ENCODE data around the gene ANXA1.

ANXA1 gene, protein sequence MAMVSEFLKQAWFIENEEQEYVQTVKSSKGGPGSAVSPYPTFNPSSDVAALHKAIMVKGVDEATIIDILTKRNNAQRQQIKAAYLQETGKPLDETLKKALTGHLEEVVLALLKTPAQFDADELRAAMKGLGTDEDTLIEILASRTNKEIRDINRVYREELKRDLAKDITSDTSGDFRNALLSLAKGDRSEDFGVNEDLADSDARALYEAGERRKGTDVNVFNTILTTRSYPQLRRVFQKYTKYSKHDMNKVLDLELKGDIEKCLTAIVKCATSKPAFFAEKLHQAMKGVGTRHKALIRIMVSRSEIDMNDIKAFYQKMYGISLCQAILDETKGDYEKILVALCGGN
- total RNA-seq = 380 to 1,321 (median 654) reads per million in 4 experiments

DNA sequence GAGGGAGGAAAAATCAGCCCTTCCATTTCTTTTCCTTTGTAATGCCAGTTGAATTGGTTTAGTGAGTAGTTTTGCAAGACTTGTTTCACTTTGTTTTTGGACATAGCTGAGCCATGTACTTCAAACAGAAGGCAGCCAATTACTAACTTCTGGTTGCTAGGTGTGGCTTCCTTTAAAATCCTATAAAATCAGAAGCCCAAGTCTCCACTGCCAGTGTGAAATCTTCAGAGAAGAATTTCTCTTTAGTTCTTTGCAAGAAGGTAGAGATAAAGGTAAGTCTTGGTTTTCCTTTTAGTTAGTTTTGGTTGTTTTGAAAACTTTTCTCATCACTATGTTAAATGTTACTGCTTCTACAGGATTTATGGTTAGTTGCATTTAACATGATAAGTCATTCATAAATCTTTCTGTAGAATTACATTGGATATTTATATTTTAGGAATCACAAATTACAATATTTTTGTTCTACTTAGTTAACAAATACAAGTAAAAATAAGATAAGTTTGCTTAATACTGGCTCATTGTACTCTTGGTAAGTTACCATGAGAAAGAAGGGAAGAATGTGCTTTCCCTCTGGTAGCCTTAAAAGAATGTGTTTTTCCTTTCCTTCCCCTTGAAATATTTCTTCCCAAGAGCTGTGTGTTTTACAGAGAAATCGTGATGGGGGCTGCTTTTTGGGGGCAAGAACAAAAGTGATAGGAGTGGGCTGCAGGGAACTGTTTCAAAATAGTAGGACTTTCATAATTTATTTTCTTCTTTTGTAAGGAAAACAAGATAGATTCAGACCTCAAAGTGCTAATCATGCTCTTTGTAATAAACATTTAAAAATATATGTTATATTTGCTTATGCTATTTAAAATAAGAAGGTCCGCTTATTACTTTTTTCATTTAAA is at the start of gene ANXA1:
Gene ANXA1 (plus strand): TSS at position 213 of the 890 bp plus-strand sequence. CDS start 6,671 bp downstream, outside the sequence.
- DNase-seq = no peak

DNA sequence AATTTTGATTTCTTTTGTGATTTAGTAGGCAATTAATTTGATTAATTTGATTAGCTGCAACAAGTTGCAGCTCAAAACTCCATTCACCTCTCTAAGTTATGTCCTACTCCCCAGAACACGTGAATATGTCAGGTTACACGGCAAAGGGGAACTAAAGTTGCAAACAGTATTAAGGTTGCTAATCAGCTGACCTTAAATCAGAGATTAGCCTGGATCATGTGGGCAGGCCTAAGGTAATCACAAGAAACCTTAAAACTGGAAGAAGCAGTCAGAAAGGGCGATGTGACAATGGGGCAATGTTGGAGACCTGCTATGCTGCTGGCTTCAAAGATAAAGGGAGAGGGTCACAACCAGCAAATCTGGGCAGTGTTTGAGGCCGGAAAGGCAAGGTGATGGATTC is 47.3 kb upstream of the ANXA1 start:
- DNase-seq = no peak

DNA sequence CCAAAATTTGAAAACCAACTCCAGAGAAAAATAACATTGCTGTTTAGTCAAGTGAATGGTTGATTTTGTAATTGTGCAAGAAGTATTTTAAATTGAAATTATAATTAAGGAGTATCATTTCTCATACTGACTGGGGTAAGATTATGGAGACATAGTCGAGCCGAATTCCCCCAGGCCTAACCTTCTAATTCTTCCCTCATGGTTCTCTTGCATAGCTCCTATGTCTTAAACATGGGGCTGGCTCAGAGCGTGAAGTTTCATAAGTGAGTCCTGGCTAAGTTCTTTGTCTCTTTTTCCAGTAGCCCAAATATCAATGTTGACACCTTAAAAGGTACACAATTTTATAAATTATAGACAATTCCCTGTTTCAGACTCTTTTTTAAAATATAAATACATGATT is 46.7 kb upstream of the ANXA1 start:
- DNase-seq = no peak

DNA sequence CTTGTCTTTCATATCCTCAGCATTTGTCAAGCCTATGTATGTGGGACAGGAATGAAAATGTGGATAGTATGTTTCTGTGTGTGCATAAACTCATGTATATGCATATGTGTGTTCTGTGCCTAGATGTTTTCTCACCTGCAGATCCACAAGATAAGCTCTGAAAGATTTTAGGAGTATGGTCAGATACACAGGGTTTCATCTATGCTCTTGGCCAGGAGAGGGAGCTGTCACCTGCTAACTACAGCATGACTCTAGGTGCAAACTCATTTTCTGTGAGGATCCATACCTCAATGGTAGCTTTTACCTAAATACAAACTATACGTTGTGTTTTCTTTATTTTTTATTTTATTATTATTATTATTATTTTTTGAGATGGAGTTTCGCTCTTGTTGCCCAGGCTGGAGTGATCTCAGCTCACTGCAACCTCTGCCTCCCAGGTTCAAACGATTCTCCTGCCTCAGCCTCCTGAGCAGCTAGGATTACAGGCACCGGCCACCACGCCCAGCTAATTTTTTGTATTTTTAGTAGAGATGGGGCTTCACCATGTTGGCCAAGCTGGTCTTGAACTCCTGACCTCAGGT is 44.1 kb upstream of the ANXA1 start:
- peak; percentile 33 for DNase-seq

DNA sequence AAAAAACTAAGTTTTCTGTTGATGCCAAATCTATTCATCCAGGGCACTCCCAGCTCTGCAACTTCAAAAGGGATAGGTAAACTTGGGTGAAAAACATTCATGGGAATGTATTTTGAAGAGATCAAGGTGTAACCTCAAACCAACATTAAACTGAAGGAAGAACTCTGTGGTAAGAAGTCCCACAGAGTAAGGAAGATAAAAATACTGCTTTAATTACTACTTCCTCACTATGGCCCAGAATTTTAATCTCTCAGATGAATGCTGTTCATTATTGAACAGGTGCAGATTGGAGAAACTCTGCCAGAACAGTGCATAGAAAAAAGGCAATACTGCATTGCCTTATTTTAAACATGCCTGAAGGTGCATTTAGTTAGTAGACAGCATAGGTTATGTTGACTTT is 37.6 kb upstream of the ANXA1 start:
- DNase-seq = no peak

DNA sequence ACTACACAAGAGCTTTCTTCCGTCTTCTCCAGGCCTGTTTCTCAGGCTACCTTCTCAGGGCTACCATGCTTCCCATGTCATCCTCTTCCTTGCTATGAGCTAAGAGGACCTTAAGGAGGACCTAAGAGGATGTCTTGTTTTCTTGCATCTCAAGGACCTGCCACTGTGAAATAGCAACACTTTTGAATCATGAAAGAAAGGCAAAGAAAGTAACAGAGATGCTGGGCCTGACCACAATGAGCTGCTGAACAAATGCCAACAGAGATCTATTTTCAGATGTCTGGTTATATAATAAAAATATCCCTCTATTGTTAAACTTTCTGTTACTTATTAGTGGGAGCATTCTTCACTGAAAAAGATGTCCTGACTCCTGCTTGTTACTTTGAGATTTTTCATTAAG is 36.7 kb upstream of the ANXA1 start:
- no peak for DNase-seq

DNA sequence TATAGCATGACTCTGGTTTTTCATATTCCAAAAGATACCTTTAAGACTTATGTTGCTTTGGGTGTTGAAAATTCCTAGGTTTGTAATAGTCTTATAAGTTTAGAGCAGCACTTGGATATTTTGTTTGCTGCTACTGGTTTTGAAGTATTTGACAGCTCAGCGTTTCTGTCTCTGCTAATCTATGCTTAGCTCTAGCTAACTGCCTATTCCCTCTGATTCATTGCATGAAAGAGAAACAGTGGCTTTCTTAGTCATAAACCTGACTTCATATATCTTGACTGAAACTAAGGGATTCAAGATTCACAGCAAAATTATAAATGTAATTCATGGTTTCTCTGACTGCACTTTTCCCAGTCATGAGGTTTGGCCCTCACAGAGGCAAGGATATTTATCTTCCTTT is 35.6 kb upstream of the ANXA1 start:
- no peak for DNase-seq

DNA sequence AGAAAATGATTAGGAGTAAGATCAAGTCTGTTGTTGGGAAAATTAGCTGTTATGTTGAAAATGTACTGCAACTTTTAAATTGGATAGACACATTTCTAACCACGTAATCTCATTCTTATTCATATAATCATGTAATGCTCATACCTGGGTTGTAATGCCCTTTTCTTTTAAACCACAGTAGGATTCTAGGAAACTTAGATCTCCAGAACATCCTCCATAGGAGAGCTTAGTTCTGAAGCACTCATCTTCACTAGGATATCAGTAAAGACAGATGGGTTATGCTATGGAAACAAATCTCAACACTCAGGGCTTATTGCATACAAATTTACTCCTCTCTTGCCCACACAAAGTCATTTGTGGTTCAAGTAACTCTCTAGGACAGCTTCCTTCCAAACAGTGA is 34.8 kb upstream of the ANXA1 start:
- DNase-seq = no peak

DNA sequence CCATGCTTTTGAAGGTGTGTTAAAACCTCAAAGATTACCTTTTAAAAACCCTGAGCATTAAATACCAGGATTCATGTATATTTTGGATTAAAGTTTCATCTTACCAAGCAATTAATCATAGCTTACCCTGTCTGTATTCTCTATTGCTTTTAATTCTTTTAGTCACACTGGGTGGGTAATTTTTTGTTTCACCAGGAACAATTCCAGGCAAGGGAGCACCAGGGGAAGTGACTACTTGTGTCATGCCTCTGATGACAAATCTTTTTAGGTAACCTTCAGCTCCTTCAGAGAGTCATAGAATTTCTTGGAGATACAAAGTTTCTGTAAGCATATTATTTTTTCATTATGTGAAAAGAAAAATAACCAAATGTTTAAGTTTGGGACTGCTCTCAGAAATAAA is 33.4 kb upstream of the ANXA1 start:
- DNase-seq = no peak

DNA sequence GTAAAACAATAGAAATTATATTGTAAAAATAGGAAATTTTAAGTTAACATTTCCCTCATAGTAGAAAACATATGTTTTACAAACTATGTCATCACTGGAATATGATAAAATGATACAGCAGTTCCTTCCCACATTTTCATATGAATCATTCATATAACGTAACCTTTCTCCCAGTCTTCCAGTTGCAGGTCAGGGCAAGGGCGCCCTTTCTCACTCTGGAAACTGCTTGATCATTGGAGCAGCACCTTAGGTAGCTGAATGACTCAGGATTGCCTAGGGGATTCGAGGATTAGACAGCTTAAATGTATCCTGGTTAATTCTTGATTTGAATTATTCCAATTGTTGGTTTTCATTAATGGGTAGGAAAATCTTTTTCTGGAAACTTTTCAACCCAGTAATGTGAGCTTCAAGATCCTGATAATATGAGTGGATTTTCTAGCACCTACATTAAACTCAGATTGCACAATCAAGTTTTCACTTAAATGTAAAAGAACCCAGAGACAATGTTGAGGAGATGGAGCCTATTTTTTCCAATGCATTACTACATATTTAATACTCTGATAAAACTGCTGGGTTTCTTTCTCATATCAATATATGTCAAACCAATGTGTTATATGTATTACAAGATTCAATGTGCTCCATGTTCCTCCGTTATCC is 32.6 kb upstream of the ANXA1 start:
- no peak for DNase-seq

DNA sequence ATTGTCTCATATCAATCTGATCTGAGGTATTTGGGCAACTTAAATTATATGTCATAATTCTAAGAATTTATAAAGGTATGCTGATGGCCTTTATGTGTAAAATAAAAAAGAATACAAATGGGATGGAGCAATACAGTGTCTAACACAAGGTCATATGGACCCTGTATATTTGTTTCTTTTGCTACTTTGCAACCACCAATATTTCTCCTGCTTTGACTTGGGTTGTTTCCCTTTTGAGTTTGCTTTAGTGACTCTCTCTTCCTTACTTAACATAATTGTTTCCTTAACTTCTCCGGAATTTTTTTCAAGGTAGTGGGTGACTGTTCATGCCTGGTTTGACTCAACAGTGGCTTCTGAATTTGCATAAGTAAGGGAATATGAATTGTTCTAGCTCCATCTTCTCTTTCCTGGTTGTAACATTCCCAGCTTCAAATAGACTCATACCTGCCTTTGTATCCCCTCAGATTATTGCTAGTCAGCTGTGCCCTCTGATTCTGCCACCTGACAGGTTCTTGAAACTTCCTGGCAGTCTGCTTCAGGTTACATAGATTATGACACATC is 30.2 kb upstream of the ANXA1 start:
- DNase-seq = no peak

DNA sequence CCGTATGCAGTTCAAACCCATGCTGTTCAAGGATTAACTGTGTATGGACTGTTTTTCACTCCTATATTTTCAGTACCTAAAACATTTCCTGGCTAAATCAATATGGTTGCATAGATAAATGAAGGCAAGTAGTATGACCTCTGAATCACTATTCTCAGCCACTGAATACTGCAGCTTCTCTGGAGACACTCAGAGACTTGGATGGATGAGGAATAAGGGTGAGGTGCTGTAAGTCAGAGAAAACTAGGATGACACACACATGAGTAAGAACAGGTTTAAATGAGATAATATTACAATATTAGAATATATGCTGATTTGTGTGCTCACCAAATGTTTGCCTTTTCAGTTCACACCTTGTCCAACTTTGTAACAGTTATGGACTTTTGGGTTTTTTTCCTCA is 26.0 kb upstream of the ANXA1 start:
- no peak for DNase-seq

DNA sequence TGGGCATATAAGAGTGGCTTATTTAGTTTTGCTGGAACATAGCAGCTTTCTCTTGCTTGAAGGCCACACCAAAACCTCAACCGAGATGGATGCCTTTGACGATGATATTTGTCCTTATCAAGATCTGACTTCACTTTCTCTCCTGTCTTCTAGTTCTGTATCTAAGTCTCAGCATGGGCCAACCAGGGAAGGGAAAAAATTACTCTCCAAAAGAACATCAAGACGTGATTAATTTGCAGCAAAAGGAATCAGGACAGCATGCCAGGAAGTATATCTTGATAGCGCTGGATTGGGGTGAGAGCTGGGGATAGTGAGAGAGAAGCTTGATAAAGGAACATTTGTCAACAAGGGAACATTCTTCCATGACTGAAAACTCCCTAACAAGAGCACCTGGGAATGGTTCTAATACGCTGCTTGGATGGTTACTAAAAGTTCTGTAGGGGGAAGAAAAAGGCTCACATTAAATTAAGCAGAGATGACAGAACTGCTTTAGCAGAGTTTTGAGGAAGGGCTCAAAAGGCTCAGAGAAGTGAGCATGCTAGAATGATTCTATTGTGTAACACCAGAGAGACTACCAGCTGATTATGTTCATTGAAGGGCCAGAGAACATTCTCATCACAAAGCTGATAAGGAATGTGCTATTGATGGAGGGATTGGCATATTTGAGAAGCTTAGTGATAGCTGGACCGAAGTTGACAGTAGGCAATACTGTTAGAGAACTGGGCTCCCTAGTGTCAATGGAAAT is 21.6 kb upstream of the ANXA1 start:
- DNase-seq = no peak

DNA sequence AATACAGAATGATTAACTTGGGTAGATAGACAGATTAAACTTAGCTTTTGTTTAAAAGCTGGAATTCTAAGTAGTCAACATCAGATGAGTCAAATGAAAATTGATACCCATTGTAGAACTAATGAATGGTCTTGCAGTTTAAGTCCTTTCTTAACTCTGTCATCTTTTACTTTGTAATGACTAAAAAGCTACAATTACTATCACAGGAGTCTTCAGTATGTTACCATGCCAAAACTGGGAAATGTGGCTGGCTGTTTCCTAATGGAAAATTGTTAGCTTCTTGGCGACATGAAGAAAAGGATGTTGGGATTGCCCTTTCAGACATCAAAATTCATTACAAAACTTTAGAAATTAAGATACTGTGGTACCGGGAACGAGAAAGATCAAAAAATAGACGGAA is 20.2 kb upstream of the ANXA1 start:
- no peak for DNase-seq

DNA sequence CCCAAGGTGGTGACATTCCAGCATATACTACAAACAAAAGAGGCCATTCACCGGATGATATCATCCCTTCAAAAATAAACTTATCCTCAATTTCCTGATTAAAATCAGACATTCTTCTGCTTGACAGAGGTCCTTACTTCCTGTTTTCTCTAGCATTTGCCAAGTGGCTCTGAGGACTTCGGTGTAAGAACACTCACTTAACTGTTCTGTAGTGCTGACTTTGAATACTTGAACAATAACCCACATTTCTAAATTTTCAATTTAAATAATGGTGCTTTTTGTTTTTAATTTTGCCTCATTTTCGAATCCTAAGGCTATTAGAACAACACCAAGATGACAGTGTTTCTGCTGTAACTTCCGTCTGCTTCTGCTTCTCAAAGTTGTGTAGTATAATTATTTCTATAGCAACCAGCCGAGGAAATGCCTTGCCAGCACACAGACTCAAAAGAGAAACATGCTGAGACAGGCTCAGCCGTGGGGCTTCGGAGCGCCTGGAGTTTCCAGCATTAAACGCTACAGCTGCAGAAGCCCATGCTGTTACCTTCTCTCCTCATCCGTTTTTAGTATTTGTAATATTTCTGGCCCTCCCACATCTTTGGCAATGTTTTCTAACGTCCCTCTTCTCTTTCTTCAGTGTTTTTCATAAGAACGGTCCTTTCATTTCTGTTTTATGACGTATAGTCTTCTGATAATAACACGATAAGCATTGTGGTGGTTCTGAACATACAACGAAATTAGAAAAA is 19.5 kb upstream of the ANXA1 start:
- DNase-seq = peak; percentile 29

DNA sequence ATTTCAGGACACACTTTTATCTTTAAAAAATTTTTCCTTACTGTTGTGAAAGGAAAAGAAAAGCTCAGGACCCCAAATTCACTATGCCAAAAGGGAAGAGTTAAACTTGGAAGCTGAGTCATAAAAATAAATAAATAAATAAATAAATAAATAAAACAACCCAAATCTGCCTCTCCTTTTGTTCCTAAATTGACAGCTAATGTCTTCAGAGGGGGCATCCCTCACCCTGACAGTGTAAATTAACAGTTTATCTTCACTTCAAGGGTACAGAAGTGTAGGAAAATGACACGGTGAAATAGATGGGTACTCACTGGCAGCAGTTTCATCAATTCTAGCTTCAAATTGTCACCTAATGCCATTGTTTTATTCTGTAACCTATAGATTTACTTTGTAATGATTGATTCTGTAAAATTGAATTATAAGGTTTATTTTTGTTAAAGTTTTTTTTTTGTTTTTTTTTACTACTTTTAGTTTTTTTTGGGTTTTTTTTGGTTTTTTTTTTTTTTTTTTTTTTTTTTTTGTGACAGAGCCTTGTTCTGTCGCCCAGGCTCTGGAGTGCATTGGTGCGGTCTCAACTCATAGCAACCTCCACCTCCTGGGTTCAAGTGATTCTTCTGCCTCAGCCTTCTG is 18.5 kb upstream of the ANXA1 start:
- DNase-seq = no peak

DNA sequence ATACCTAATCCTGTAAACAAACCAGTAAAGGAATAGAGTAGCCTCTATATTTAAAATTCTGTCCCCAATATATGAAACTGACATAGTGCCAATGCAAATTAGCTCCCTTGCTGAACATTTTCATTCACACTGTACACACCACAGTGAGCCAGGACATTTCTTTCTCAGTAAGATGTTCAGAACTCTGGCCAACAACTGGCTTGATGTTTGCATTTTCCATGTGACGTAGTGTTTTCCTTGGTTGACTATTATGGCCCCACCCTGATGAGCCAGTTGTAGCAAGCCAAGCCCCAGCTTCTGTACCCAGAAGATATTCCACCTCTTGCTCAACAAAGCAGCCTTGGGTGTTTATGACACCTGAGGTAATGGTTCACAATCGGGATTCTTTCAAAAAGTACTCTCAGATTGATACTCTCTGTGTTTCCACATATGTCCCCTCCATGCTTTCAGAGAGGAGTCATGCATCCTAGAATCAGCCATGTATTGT is 17.7 kb upstream of the ANXA1 start:
- DNase-seq = no peak

DNA sequence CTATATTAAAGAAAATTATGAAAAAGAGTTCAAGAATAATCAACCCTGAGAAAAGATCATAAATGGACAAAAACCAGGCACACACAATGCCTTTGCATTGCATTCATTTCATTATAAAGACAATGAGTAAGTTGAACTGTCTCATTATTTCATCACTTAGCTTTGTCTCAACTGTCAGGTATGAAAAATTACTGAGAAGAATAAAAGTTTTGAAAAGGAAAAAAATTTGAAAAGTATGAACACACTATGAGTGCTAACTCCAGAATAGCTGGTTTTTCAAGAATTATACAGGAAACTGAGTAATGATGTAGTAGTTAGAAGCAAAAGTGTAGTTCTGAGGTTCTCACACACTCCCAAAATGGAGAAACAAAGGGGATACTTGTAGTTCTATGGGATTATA is 16.3 kb upstream of the ANXA1 start:
- DNase-seq = no peak

DNA sequence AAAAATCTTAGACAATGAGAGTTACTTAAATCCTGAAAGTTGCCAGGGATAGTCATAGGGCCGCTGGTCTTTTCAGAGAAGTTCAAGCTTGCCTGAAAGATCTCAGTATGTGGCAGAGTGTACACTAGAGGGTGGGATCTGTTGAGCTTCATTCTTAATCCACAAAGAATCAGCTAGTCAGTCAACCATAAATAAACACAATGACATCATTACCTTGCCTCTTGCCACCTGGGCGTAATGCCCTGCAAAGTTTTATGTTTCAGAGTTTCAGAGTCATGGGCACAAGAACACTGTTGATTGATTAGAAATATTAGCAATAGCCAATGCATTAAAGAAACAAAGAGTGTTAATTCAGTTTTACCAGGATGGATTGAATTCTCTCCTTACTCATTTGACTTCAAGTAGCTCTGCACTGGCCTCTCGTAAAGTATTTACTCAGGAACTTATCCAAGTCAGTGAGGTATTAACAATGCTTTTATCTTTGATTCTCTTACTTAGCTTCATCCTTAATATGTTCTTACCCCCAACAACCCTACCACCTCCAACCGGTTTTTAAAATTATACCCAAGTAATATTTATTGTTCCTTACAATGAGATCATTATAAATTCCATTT is 14.3 kb upstream of the ANXA1 start:
- no peak for DNase-seq

DNA sequence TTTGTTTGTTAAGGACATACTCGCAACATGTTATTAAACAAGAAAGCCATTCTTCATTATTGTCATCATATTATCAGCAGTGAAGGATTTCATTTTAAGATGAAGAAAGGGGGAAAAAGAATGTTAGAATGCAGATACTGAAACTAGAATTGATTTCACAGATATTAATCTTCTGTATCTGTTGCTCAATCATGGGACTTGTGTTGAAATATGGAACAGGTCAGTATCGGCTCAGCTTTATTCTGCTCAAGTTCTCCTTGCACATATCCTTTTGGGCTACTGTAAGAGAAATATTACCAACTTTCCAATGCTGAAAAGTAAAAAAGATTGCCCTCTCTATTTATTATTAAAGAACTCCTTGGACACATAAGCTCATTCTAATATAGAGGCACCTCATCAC is 13.8 kb upstream of the ANXA1 start:
- DNase-seq = no peak

Data from effector CD8-positive, alpha-beta T cell (primary cell).